ENCODE data around the gene SSC5D. TPM values are rescaled to one million over a fixed set of nuclear protein-coding genes. Genes with fewer than 3 reads are reported as not detected.

SSC5D gene
- total RNA-seq, 6 experiments from 2014 or later = 47.7 to 59.9 (median 51.9) TPM

GRCh38 chr19:55461974-55462626 is 26.1 kb upstream of the SSC5D start:
- Mint-ChIP-seq H3K4me3 (peak overlapping the region; percentile 94), H3K27me3 (ENCODE audit: insufficient read depth) (no peaks in the 10 kb centered on the region; the same call in 1 of the 2 replicates), H3K36me3 (ENCODE audit: low read depth) (no peaks in the 10 kb centered on the region), H3K27ac (peak overlapping the region; percentile 82), H3K9me3 (no peaks in the 10 kb centered on the region), H3K4me1 (ENCODE audit: low read depth) (peaks cover 42% of the 10 kb centered on the region)
- TF ChIP-seq CTCF (IDR thresholded peaks at IDR 0.05) = no peak
- no peak for DNase-seq

- peaks cover 48% of the 10 kb centered on the region for H3K4me1 Mint-ChIP-seq (ENCODE audit: low read depth)
- DNase-seq = no peak
- H3K27ac Mint-ChIP-seq = no peak overlapping the region; the same call in 1 of the 2 replicates
- H3K4me3 Mint-ChIP-seq = peak overlapping the region; percentile 94
- no peaks in the 10 kb centered on the region for H3K36me3 Mint-ChIP-seq (ENCODE audit: low read depth)
- H3K9me3 Mint-ChIP-seq = no peaks in the 10 kb centered on the region
- no peaks in the 10 kb centered on the region; the same call in 1 of the 2 replicates for H3K27me3 Mint-ChIP-seq (ENCODE audit: insufficient read depth)
- no peak for TF ChIP-seq CTCF (IDR thresholded peaks at IDR 0.05)
These were observed 25.5 kb upstream of the SSC5D start for GRCh38 chr19:55462722-55463121.

- peaks cover 54% of the 10 kb centered on the region for H3K4me1 Mint-ChIP-seq (ENCODE audit: low read depth)
- no peak overlapping the region for H3K4me3 Mint-ChIP-seq
- H3K27me3 Mint-ChIP-seq (ENCODE audit: insufficient read depth) = no peaks in the 10 kb centered on the region; the same call in 1 of the 2 replicates
- no peak for TF ChIP-seq CTCF (IDR thresholded peaks at IDR 0.05)
- no peak overlapping the region for H3K27ac Mint-ChIP-seq
- no peak for DNase-seq
- no peaks in the 10 kb centered on the region for H3K9me3 Mint-ChIP-seq
- H3K36me3 Mint-ChIP-seq (ENCODE audit: low read depth) = no peaks in the 10 kb centered on the region
These were observed 24.6 kb upstream of the SSC5D start for GRCh38 chr19:55463583-55464031.

- peaks cover 54% of the 10 kb centered on the region for H3K4me1 Mint-ChIP-seq (ENCODE audit: low read depth)
- no peak overlapping the region for H3K27ac Mint-ChIP-seq
- no peaks in the 10 kb centered on the region for H3K36me3 Mint-ChIP-seq (ENCODE audit: low read depth)
- DNase-seq = no peak
- H3K9me3 Mint-ChIP-seq = no peaks in the 10 kb centered on the region
- no peaks in the 10 kb centered on the region; the same call in 1 of the 2 replicates for H3K27me3 Mint-ChIP-seq (ENCODE audit: insufficient read depth)
- no peak for TF ChIP-seq CTCF (IDR thresholded peaks at IDR 0.05)
- H3K4me3 Mint-ChIP-seq = no peak overlapping the region
These were observed 24.1 kb upstream of the SSC5D start for GRCh38 chr19:55464039-55464661.

- Mint-ChIP-seq H3K36me3 (ENCODE audit: low read depth) (no peaks in the 10 kb centered on the region), H3K4me3 (no peak within 1 kb of the TSS), H3K4me1 (ENCODE audit: low read depth) (peaks cover 51% of the 10 kb centered on the region), H3K9me3 (no peaks in the 10 kb centered on the region), H3K27me3 (ENCODE audit: insufficient read depth) (no peaks in the 10 kb centered on the region; the same call in 1 of the 2 replicates), H3K27ac (no peak within 1 kb of the TSS)
- DNase-seq = no peak
- no peak for TF ChIP-seq CTCF (IDR thresholded peaks at IDR 0.05)
These were observed 23.6 kb upstream of the SSC5D start, which contains the start of gene C19orf85 for GRCh38 chr19:55464662-55465054. C19orf85 (minus strand) TSS chr19:55464751; CDS start chr19:55464554, 197 bp downstream.

All from HFFc6 (cell line).